NCI-H2196 treated with DMSO at 0.1 percent for 48 hours (cell line): ENCODE measurements around the gene CHDH.

Experiments used
- DNase-seq: peaks from one replicate; lab custom pipeline; 2025; ENCODE audit not compliant: unreplicated experiment; lab: John Stamatoyannopoulos, UW

CHDH gene

GRCh38 chr3:53850895-53851294 is 4.7 kb upstream of the CHDH start:
- no peak for DNase-seq

GRCh38 chr3:53849916-53850315 is 3.7 kb upstream of the CHDH start:
- DNase-seq, result no peak

GRCh38 chr3:53846851-53847155 is 584 bp upstream of the CHDH start:
- DNase-seq, result no peak

DNA sequence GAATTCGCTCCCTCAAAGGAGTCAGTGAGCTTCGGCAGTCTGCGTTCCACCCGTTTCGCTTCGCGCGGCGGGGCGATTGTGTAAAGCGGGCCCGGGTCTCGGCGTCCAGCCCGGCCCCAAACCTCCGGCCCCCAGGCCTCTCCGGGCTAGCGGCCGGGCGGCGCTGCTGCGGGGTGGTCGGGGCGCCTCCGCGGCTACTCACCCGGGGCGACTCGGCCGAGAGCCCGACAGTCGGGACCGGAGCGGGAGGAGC is 412 bp downstream of the CHDH start:
- DNase-seq, result no peak

GRCh38 chr3:53845103-53845880 is 927 bp downstream of the CHDH start:
- DNase-seq, result no peak

GRCh38 chr3:53844262-53845102 is 1.7 kb downstream of the CHDH start:
- DNase-seq, result no peak

- DNase-seq, result no peak
Observed at GRCh38 chr3:53843195-53844177, 2.7 kb downstream of the CHDH start.

DNA sequence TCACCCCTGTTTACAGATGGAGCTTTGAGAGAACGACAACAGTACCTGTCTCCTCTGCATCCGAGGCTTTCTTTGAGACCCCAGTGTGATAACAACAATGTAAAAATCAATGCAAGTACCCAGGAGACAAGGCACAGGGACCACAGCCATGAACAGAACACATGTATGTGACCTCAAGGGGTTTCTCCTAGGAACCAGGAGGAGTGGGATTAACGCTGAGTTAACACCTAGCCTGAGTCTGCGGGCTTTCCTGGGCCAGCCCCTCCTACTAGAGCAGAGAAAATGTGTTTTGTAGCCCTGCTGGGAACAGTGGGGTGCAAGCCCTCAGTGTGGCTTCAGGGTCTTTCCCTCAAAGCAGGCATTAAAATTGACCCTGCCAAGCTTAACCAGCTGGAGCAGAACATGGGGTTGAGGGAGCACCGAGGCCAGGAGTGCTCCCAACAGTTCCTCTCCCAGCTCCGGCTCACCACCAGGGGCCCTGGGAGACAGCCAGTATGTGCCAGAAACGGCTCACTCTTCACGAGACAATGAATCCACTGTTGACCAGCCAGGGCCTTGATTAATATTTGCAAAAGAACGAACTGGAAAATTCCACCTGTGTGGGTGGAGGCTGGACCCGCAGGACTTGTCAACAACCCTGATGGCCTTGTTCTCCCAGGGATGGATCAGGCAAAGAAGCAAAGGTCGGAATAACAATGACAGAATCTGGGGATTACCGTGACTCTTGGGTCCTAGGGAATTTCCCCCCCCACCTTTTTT is 3.6 kb downstream of the CHDH start:
- DNase-seq, result peak; percentile 25

GRCh38 chr3:53841296-53841695 is 4.9 kb downstream of the CHDH start:
- no peak for DNase-seq

DNA sequence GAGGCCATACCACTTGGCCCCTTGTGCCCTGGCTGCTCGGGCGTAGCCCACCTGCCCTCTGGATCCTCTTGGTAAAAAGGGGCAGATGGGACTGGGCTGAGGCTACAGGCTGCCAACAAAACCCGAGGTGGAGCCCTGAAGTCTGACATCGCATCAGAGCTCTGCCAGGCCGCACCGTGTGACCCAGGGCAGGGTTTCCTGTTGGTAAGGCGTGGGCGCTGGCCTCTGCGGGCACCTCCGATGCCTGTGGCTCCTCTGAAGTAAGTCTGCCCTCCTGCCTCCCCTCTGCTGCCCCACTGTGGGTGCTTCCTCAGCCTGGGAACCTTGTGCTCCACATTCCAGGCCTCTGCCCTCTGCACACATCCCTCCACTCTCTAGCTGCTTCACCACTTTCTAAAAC is 8.9 kb downstream of the CHDH start:
- DNase-seq, result no peak

- no peak for DNase-seq
Observed at GRCh38 chr3:53836084-53836872, 9.9 kb downstream of the CHDH start.

GRCh38 chr3:53835257-53835656 is 11.0 kb downstream of the CHDH start:
- no peak for DNase-seq

DNA sequence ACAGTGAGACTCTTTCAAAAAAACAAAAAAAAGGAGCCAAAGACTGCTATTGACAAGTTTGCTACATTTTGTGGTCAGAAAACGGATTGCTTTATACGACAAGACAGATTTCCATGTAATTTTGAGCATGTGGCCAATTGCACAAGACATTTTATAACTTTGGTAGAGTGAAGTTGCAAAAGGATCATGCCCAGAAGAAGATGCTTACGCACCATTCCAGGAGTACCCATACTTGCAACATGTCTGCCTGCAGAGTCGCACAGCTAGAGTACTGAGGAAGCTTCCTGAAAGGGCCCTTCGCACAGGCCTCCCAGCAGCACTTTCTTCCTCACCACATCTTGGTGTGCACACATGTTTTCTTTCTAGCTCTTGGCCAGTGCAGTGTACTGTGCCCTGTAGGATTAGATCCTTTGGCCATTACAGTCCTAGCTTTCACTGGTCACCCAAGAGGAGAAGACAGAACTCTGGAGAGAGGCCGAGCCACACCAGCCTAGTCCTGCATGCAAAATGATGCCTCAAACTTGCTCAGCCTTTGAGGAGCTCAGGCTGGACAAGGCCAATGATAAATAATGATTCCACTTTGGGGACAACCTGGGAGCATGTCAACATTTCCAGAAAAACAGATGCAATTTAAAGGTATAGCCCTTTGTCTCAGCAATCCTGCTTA is 11.7 kb downstream of the CHDH start:
- no peak for DNase-seq

DNA sequence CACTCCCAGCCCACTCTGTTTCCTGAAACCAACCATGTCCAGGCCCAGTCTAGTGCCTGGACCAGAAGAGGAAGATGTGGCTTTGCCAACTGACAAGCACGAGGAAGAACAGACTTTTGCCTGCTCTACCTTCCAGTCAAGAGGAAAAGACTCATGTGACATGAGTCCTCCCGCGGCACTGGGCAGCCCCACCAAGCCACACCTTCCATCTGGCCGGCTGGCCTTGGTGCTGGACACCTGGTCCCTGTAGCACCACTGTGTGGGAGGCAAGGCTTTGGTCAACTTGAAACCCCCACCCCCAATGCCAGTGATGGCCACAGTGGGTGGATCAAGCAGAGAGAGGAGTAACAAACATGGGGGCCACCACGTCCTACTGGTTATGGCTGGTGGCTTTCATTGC is 12.5 kb downstream of the CHDH start:
- no peak for DNase-seq

GRCh38 chr3:53833053-53833645 is 13.1 kb downstream of the CHDH start:
- DNase-seq, result no peak

DNA sequence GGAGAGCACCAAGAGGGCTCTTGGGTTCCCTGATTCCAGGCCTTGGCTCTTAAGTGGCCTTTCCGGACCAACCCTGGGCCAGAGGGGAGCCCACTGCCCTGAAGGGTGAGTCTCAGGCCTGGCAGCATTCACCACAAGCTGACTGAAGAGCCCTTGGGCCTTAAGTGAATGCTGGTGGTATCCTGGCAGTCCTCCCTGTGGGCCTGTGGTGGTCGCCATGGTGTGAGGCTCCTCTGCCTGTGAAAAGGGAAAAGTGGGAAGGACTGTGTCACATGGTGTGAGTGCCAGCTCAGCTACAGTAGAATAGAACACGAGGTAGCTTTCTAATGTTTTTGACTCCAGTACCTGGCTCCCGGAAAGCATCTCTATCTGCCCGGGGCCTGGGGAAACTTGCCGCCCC is 15.3 kb downstream of the CHDH start:
- DNase-seq, result no peak

GRCh38 chr3:53829605-53830004 is 16.6 kb downstream of the CHDH start:
- no peak for DNase-seq

DNA sequence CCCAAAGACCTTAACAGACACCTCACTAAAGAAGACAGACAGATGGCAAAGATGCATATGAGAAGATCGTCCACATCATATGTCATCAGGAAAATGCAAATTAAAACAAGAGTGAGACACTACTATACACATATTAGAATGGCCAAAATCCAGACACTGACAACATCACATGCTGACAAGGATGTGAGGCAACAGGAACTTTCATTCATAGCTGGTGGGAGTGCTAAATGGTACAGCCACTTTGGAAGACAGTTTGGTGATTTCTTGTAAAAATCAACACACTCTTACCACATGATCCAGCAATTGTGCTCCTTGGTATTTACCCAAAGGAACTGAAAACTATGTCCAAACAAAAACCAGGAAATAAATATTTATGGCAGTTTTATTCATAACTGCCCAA is 17.6 kb downstream of the CHDH start:
- DNase-seq, result no peak

DNA sequence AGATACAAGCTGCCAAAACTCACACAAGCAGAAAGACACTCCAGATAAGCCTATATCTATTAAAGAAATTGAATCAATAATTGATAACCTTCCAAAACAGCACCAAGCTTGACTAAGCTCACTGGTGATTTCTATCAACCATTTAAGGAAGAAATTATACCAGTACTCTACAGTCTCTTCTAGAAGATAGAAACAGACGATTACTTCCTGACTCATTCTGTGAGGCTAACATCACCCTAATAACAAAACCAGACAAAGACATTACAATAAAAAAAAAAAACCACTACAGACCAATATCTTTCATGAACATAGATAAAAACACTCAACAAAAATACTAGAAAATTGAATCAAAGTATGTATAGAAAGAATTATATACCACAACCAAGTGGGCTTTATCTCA is 20.2 kb downstream of the CHDH start:
- DNase-seq, result no peak
